Measurements from ENCODE around the gene TMC8.

- TF ChIP-seq CTCF (conservative IDR thresholded peaks at IDR 0.05 in 1 of 2, IDR thresholded peaks at IDR 0.05 in 1 of 2; ENCODE audit: extremely low read depth in 1 of 2, insufficient read depth in 1 of 2, low read depth in 1 of 2, low read length in 2 of 2) (no peak), EZH2 (IDR thresholded peaks at IDR 0.05; ENCODE audit: borderline replicate concordance, low read length) (no peak)
Observed at GRCh38 chr17:78184868-78185267, 54.3 kb downstream of the TMC8 start.

All from mammary epithelial cell (primary cell).